ENCODE measurements around the gene PDE8B.
"Not testable (repeated sequence)": the region's sequence is repeated elsewhere in the genome, so short reads cannot be mapped to it uniquely, and the experiment has no call there.

The PDE8B gene

DNA sequence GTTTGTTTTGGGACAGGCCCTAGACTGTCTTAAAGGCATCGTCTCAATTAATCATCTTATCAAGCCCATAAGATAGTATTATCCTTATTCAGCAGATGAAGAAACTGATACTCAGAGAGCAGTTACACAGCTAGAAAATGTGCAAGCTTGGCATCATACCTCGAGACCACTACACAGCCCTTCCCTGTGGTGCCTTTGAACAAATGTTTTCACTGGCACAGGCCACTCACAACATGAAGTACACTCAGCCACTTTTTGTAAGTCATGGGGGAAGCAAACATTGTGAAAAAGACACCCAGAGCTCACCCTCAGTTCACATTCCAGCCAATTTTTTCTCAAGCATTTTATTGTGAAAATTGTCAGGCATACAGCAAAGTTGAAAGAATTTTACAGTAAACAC is 159.1 kb downstream of the PDE8B start:
- H3K4me1 ChIP-seq: peaks cover 8% of the 10 kb centered on the region; the same call in 1 of the 2 replicates
- no peaks in the 10 kb centered on the region for H3K9me3 ChIP-seq
- no peak overlapping the region for H3K27ac ChIP-seq
- no peak for TF ChIP-seq Cebpa-rat (IDR thresholded peaks at IDR 0.05)
- H3K4me3 ChIP-seq: no peak overlapping the region
- H3K9ac ChIP-seq: no peak overlapping the region
- no peaks in the 10 kb centered on the region for H3K27me3 ChIP-seq
- no peaks in the 10 kb centered on the region for H4K20me1 ChIP-seq
- no peaks in the 10 kb centered on the region for H3K36me3 ChIP-seq
- no peak overlapping the region for H3K4me2 ChIP-seq

DNA sequence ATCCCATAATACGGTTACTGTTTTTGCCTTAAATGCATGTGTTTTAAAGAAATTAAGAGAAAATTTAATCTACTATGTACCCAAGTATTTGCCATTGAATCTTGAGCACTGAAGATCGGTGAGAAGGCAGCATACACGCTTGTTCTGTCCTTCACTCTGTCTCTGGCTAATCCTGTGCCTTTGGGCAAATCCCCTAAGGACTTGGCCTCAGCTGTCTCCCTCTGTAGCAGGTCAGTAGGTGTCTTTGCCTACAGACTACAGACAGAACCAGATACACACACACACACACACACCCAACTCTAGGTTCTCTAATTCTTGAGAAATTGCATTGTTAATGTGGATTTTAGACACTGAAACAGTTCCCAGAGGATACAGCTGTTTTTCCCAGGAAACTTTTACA is 164.2 kb downstream of the PDE8B start:
- H3K36me3 ChIP-seq: no peaks in the 10 kb centered on the region
- no peak overlapping the region for H3K4me3 ChIP-seq
- TF ChIP-seq Cebpa-rat (IDR thresholded peaks at IDR 0.05): no peak
- no peak overlapping the region for H3K9ac ChIP-seq
- H3K4me1 ChIP-seq: peaks cover 5% of the 10 kb centered on the region
- H3K27me3 ChIP-seq: no peaks in the 10 kb centered on the region
- H3K9me3 ChIP-seq: no peaks in the 10 kb centered on the region
- no peak overlapping the region for H3K4me2 ChIP-seq
- H4K20me1 ChIP-seq: no peaks in the 10 kb centered on the region
- H3K27ac ChIP-seq: no peak overlapping the region

DNA sequence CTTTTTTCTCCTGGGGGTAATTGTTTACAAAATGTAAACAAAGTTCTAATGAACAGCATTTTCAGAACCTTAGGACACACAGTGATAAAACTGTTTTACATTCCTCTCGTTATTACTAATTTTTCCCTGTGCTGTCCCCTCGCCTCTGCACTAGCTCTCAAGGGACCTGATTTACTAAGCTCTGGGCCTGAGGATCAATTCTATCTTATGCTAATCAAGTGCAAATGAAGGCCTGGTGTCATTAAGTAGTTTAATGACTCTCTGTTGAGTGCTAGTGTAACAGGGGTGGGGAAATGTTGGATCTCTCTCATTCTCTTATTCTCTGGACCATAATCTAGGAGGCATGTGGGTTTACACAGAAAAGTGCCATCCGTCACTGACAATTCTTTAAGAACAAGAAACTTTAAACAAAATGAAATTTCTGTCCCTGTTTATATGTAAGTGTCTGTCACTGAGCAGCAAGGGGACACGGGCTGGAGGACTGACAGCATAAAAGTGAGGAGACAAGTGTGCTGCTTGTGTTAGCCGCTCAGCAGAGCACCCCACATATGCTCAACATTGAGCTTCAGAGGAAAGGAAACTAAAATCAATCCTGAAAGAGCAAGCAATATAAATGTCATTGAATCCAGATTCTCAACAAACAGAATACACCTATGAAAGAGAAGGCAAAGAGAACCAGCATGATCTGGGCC is 166.3 kb downstream of the PDE8B start:
- H4K20me1 ChIP-seq: no peaks in the 10 kb centered on the region
- no peaks in the 10 kb centered on the region for H3K27me3 ChIP-seq
- no peak overlapping the region for H3K27ac ChIP-seq
- TF ChIP-seq Cebpa-rat (IDR thresholded peaks at IDR 0.05): no peak
- no peak overlapping the region for H3K4me3 ChIP-seq
- H3K9me3 ChIP-seq: no peaks in the 10 kb centered on the region
- H3K4me1 ChIP-seq: peaks cover 19% of the 10 kb centered on the region
- H3K36me3 ChIP-seq: no peaks in the 10 kb centered on the region
- no peak overlapping the region for H3K9ac ChIP-seq
- no peak overlapping the region for H3K4me2 ChIP-seq

DNA sequence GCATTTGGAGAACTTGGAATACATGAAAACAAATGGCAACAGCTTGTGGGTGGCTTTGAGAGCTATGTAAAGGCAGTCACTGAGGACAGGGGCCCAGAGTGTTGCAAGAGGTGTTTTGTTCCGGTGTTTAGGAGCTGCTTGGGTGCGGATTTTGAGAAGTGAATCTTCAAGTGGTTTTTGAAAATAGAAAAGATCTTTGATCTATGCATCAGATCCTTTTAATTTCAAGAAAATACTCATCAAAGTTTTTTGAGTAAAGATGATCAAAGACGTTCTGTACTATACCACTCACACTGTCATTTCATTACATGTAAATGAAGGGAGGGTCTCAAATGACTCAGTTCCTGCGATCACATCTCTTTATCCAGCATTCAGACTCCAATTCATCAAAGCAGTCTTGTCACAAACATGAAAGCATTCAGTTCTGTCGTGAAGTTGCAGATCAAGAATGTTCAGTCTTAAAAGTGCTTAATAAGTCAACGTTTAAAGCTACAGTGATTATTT is 169.1 kb downstream of the PDE8B start:
- Histone ChIP-seq H3K4me3 (no peak overlapping the region), H3K4me2 (peak overlapping the region; percentile 38), H4K20me1 (no peaks in the 10 kb centered on the region), H3K36me3 (no peaks in the 10 kb centered on the region), H3K9ac (no peak overlapping the region), H3K27ac (no peak overlapping the region), H3K9me3 (no peaks in the 10 kb centered on the region), H3K4me1 (peaks cover 19% of the 10 kb centered on the region), H3K27me3 (no peaks in the 10 kb centered on the region)
- TF ChIP-seq Cebpa-rat (IDR thresholded peaks at IDR 0.05): no peak

DNA sequence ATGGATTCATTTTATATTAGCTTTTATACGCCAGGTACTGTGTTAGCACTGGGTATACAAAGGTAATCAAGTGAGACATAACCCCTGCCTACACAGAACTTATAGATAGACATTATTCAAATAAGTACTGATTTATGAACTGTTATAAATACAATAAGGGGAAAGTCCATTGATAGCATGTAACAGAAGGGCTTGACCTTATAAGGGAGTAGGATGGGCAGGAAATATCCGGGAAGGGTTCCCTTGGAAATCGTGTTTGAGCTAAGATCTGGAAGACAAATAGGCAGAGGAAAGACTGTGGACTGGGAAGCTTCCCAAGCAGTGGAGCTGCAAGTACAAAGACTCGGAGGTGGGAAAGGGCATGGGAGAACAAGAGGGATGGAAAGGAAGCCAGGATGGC is 170.2 kb downstream of the PDE8B start:
- Histone ChIP-seq H4K20me1 (no peaks in the 10 kb centered on the region), H3K36me3 (no peaks in the 10 kb centered on the region), H3K27ac (no peak overlapping the region), H3K4me2 (no peak overlapping the region), H3K4me3 (no peak overlapping the region), H3K9me3 (no peaks in the 10 kb centered on the region), H3K9ac (no peak overlapping the region), H3K4me1 (peaks cover 19% of the 10 kb centered on the region), H3K27me3 (no peaks in the 10 kb centered on the region)
- TF ChIP-seq Cebpa-rat (IDR thresholded peaks at IDR 0.05): no peak

DNA sequence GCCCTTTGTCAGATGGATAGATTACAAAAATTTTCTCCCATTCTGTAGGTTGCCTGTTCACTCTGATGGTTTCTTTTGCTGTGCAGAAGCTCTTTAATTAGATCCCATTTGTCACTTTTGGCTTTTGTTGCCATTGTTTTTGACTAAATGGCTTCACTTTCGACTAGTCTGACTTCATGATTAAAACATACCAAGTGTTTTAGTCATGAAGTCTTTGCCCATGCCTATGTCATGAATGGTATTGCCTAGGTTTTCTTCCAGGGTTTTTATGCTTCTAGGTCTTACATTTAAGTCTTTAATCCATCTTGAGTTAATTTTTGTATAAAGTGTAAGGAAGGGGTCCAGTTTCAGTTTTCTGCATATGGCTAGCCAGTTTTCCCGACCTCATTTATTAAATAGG is 172.9 kb downstream of the PDE8B start:
- H3K9ac ChIP-seq, H3K27ac ChIP-seq, H3K36me3 ChIP-seq, H4K20me1 ChIP-seq, H3K9me3 ChIP-seq, H3K4me3 ChIP-seq, H3K27me3 ChIP-seq, H3K4me2 ChIP-seq: not testable (repeated sequence)
- H3K4me1 ChIP-seq: peaks cover 19% of the 10 kb centered on the region

DNA sequence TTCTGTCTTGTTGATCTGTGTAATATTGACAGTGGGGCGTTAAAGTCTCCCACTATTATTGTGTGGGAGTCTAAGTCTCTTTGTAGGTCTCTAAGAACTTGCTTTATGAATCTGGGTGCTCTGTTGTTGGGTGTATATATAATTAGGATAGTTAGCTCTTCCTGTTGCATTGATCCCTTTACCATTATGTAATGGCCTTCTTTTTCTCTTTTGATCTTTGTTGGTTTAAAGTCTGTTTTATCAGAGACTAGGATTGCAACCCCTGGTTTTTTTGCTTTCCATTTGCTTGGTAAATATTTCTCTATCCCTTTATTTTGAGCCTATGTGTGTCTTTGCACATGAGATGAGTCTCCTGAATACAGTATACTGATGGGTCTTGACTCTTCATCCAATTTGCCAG is 175.9 kb downstream of the PDE8B start:
- H3K9me3 ChIP-seq, H3K27me3 ChIP-seq, H3K4me3 ChIP-seq, H4K20me1 ChIP-seq, H3K4me2 ChIP-seq, H3K9ac ChIP-seq, H3K36me3 ChIP-seq, H3K4me1 ChIP-seq, H3K27ac ChIP-seq: not testable (repeated sequence)

DNA sequence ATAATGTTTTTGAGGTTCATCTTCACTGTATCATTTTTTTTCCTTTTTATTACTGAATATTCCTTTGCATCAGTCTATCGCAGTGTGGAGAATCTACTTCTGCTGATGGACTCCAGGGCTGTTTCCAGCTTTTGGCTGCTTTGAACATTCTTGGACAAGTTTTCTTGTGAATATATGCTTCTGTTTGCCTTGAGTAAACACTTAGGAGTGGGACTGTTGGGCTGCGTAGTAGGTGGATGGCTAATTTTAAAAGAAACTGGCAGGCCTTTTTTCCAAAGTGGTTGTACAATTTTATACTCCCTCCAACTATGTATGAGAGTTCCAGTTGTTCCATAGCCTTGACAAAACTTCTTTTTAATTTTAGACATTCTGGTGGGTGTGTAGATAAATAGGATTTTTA is 179.3 kb downstream of the PDE8B start:
- no peaks in the 10 kb centered on the region for H3K27me3 ChIP-seq
- H3K36me3 ChIP-seq: no peaks in the 10 kb centered on the region
- no peaks in the 10 kb centered on the region for H4K20me1 ChIP-seq
- H3K9me3 ChIP-seq: no peaks in the 10 kb centered on the region
- TF ChIP-seq Cebpa-rat (IDR thresholded peaks at IDR 0.05): no peak
- H3K4me2 ChIP-seq: no peak overlapping the region
- no peak overlapping the region for H3K4me3 ChIP-seq
- no peak overlapping the region for H3K9ac ChIP-seq
- no peak overlapping the region for H3K27ac ChIP-seq
- H3K4me1 ChIP-seq: no peaks in the 10 kb centered on the region

DNA sequence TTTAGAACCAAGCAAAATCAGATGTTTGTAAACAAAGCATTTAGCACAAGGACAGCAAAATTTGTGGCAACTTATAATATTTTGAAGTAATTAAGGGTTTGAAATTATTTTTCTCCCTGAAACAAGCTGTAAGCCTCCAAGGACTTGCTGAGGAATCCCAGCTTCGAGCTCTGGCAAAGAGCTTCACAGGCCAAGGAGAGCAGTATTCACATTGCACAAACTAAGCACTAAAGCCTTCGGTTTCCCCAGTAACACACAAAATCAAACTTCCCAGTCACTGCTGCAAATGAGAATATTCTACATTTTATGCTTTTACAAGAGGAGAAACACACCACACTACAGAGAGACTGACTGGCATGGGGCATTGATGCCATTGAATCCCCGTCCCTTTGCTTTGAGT is 179.7 kb downstream of the PDE8B start:
- Histone ChIP-seq H3K27me3 (no peaks in the 10 kb centered on the region), H3K27ac (no peak overlapping the region), H3K9me3 (no peaks in the 10 kb centered on the region), H4K20me1 (no peaks in the 10 kb centered on the region), H3K36me3 (no peaks in the 10 kb centered on the region), H3K4me2 (no peak overlapping the region), H3K9ac (no peak overlapping the region), H3K4me3 (no peak overlapping the region), H3K4me1 (no peaks in the 10 kb centered on the region)
- TF ChIP-seq Cebpa-rat (IDR thresholded peaks at IDR 0.05): no peak

DNA sequence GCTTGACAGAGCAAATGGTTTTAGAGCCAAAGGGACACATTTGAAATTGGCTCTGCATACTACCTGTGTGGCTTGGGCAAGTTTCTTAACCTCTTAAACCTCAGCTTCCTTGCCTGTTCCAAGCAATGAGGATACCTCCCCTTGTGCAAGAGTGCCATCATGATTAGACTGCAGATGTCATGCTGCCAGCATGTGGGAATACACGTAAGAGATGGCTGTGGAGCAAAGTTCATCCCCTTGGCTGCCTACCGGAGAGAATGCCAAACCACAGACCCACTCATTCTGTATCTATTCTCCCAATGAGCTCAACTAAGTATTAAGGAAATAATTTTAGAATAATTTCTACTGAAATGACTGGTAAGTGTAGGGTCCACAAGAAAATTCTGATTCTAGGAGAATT is 180.3 kb downstream of the PDE8B start:
- Histone ChIP-seq H3K27me3 (no peaks in the 10 kb centered on the region), H4K20me1 (no peaks in the 10 kb centered on the region), H3K36me3 (no peaks in the 10 kb centered on the region), H3K4me1 (peaks cover 2% of the 10 kb centered on the region; the same call in 1 of the 2 replicates), H3K4me3 (no peak overlapping the region), H3K4me2 (no peak overlapping the region), H3K27ac (no peak overlapping the region), H3K9ac (no peak overlapping the region), H3K9me3 (no peaks in the 10 kb centered on the region)
- no peak for TF ChIP-seq Cebpa-rat (IDR thresholded peaks at IDR 0.05)

DNA sequence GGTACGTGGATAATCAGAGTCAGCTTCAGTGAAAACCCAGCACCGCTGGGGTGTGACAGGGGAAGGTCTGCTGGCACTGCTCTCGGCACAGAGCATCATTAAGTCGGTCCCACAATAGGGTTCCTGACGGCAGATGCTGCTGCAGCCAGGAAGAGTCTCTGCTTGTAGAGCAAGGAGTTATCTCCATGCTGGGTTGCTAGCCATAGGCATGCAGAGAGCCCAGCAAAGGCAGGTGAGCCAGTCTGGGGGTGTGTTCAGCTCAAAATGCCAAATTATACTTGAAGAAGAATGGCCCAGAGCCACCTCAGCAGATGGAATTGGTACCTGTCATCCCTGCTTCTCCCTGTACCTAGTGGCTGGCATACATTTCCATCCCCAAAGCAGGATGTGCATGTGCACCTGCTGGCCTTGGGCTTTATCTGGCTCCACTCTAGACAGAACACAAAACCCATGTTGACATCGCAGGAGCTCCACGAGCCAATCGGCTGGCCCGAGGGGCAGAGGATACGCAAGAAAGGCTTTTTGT is 180.8 kb downstream of the PDE8B start:
- H3K9ac ChIP-seq: no peak overlapping the region
- no peak overlapping the region for H3K27ac ChIP-seq
- no peaks in the 10 kb centered on the region for H3K27me3 ChIP-seq
- no peaks in the 10 kb centered on the region for H4K20me1 ChIP-seq
- no peaks in the 10 kb centered on the region for H3K36me3 ChIP-seq
- H3K4me1 ChIP-seq: peaks cover 7% of the 10 kb centered on the region; the same call in 1 of the 2 replicates
- H3K4me3 ChIP-seq: no peak overlapping the region
- no peak overlapping the region for H3K4me2 ChIP-seq
- TF ChIP-seq Cebpa-rat (IDR thresholded peaks at IDR 0.05): no peak
- H3K9me3 ChIP-seq: no peaks in the 10 kb centered on the region
